GM23248 (cell line): ENCODE data around the gene PACS1. TPM values are rescaled to one million over a fixed set of nuclear protein-coding genes. Genes with fewer than 3 reads are reported as not detected.

ENCODE experiments used
- DNase-seq: peaks from one replicate; pipeline ENCODE4 v3.0.0-alpha.2; 2015
- H2AFZ ChIP-seq: fragments of 200-600 bp; sonication (generic); 2 replicates; pipeline ENCODE4 v1.6.1; 2016; ENCODE audit warnings: antibody characterized with exemption
- H3F3A ChIP-seq: fragments of 200-600 bp; sonication (generic); 2 replicates; pipeline ENCODE4 v1.6.1; 2016; ENCODE audit warnings: mild to moderate bottlenecking, antibody characterized with exemption, mixed run types; ENCODE audit not compliant: insufficient read depth
- H3K27ac ChIP-seq: fragments of 200-600 bp; sonication (generic); 2 replicates; pipeline ENCODE4 v1.5.1; 2016; ENCODE audit warnings: mild to moderate bottlenecking
- H3K27me3 ChIP-seq: fragments of 200-600 bp; sonication (generic); replicated peaks from 2 replicates; pipeline ENCODE4 v1.6.1; 2016; ENCODE audit warnings: mild to moderate bottlenecking; ENCODE audit not compliant: insufficient read depth
- H3K36me3 ChIP-seq: fragments of 200-600 bp; sonication (generic); 2 replicates; pipeline ENCODE4 v1.6.1; 2016; ENCODE audit warnings: low read depth, mild to moderate bottlenecking
- H3K4me1 ChIP-seq: fragments of 200-600 bp; sonication (generic); 2 replicates; pipeline ENCODE4 v1.6.1; 2016; ENCODE audit warnings: mild to moderate bottlenecking; ENCODE audit not compliant: insufficient read depth
- H3K4me2 ChIP-seq: fragments of 200-600 bp; sonication (generic); one replicate; pipeline ENCODE4 v1.6.1; 2016; ENCODE audit warnings: mild to moderate bottlenecking; ENCODE audit not compliant: unreplicated experiment
- H3K4me3 ChIP-seq: fragments of 200-600 bp; sonication (generic); 2 replicates; pipeline ENCODE4 v1.5.1; 2016; ENCODE audit warnings: mild to moderate bottlenecking
- H3K79me2 ChIP-seq: fragments of 200-600 bp; sonication (generic); 2 replicates; pipeline ENCODE4 v1.6.1; 2016; ENCODE audit warnings: mild to moderate bottlenecking; ENCODE audit not compliant: insufficient read depth
- H3K9ac ChIP-seq: fragments of 200-600 bp; sonication (generic); 2 replicates; pipeline ENCODE4 v1.6.1; 2016; ENCODE audit warnings: mild to moderate bottlenecking
- H3K9me2 ChIP-seq: fragments of 200-600 bp; sonication (generic); 2 replicates; pipeline ENCODE4 v1.6.1; 2016; ENCODE audit warnings: mixed run types, mild to moderate bottlenecking, moderate library complexity; ENCODE audit not compliant: insufficient read depth
- H3K9me3 ChIP-seq: fragments of 200-600 bp; sonication (generic); one replicate; pipeline ENCODE4 v1.6.1; 2017; ENCODE audit warnings: low read depth
- H4K20me1 ChIP-seq: fragments of 200-600 bp; sonication (generic); 2 replicates; pipeline ENCODE4 v1.6.0; 2016; ENCODE audit not compliant: insufficient read depth
- EZH2 ChIP-seq: fragments of 200-600 bp; sonication (generic); IDR thresholded peaks from 2 replicates; pipeline ENCODE4 v1.6.1; 2018; ENCODE audit warnings: antibody characterized with exemption, mild to moderate bottlenecking; ENCODE audit not compliant: insufficient read depth, poor library complexity, severe bottlenecking
- EZH2phosphoT487 ChIP-seq: fragments of 200-600 bp; sonication (generic); IDR thresholded peaks from 2 replicates; pipeline ENCODE4 v1.6.1; 2018; ENCODE audit warnings: antibody characterized with exemption, moderate library complexity, mild to moderate bottlenecking, low read depth; ENCODE audit not compliant: insufficient read depth
- WGBS, 2 experiments: methylation state at CpG; one replicate each; pipeline ENCODE4 v1.1.6; 2015 to 2017; ENCODE audit warnings: low lambda C conversion rate in 2 of 2, low coverage in 1 of 2; ENCODE audit errors: missing lambda C conversion rate in 2 of 2; 5-methylcytosine and 5-hydroxymethylcytosine counted together
- in situ Hi-C: fragments of 300-500 bp; cut with MboI; formaldehyde crosslinking; loops from 2 replicates; pipeline ENCODE4 v1.15.0; 2020
- polyA plus RNA-seq: library from polyadenylated mRNA; unstranded; fragments of >200 nt; fragmentation: Nextera tagmentation; extraction: Ambion mirVana; gene quantifications from 2 replicates; pipeline ENCODE4 v1.2.1, GENCODE V29; 2016
- total RNA-seq: library from RNA; depleted of rRNA; stranded (reverse); fragments of >200 nt; shearing (Covaris generic); gene quantifications from 2 replicates; pipeline ENCODE4 v1.2.3, GENCODE V29; 2014

PACS1 gene
- total and polyA plus RNA-seq, 2 experiments from 2014 or later: 33.2 to 48.9 TPM

GRCh38 chr11:66059966-66060680 lies 9.9 kb upstream of the PACS1 start:
- WGBS, 2 experiments: 72 to 73% methylated on average over 8 of the region's 8 CpGs
- Histone ChIP-seq H3K4me1 (no peaks in the 10 kb centered on the region), H3K4me2 (no peak overlapping the region), H3K27me3 (no peaks in the 10 kb centered on the region), H3K4me3 (no peak overlapping the region), H4K20me1 (no peaks in the 10 kb centered on the region), H2AFZ (no peak overlapping the region), H3K27ac (no peak overlapping the region), H3K36me3 (peaks cover 91% of the 10 kb centered on the region), H3K79me2 (peaks cover 97% of the 10 kb centered on the region), H3K9ac (no peak overlapping the region), H3K9me2 (no peaks in the 10 kb centered on the region), H3K9me3 (no peaks in the 10 kb centered on the region), H3F3A (peaks cover 64% of the 10 kb centered on the region)
- DNase-seq: no peak
- in situ Hi-C loops: no loop called here
- no peak for TF ChIP-seq EZH2
- TF ChIP-seq EZH2phosphoT487: no peak

DNA sequence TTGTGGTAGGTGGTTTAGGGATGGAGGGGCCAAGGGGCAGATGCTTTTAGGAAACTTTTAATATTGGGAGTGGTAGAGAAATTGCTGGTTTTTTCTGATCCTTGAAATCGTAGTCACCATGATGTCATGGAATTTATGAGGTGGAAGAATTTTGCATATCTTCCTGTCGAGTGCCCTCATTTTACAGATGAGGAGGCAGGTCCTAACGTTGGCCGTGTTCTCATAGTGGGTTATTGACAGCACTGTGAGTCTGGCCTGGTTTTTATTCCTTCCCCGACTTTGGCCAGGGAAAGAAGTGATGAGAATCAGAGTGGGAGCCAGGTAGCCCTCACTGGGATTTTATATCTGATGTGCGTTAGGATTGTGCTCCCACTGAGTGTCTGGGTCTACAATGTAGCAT lies 8.8 kb upstream of the PACS1 start:
- Histone ChIP-seq H4K20me1 (no peaks in the 10 kb centered on the region), H3F3A (peaks cover 67% of the 10 kb centered on the region), H3K4me3 (no peak overlapping the region), H3K9ac (no peak overlapping the region), H3K9me2 (no peaks in the 10 kb centered on the region), H3K36me3 (peaks cover 87% of the 10 kb centered on the region), H3K4me2 (no peak overlapping the region), H3K9me3 (no peaks in the 10 kb centered on the region), H3K79me2 (peaks cover 94% of the 10 kb centered on the region), H2AFZ (no peak overlapping the region), H3K4me1 (no peaks in the 10 kb centered on the region), H3K27ac (no peak overlapping the region), H3K27me3 (no peaks in the 10 kb centered on the region)
- TF ChIP-seq EZH2phosphoT487 (no peak), EZH2 (no peak)
- in situ Hi-C loops: no loop called here
- DNase-seq: no peak
- WGBS, 2 experiments: 66 to 70% methylated on average over 6 of the region's 6 CpGs

DNA sequence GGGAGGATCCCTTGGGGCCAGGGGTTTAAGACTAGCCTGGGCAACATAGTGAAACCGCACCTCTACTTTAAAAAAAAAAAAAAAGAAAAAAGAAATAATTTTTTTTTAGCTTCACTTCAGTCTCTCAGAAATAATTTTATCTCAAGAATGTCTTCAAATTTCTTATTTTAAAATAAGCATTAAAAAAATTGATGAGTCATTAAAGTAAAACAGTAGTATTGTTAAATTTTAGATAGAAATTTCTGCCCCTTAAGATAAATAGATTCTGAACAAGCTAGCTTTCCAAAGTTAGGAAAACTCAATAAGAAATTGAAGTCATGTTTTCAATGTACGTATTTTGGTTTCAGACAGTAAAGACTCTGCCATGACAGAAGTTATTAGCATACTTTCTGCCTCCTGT lies 7.7 kb upstream of the PACS1 start:
- in situ Hi-C loops: no loop called here
- H3K27me3 ChIP-seq: no peaks in the 10 kb centered on the region
- H2AFZ ChIP-seq: no peak overlapping the region
- H3K9me2 ChIP-seq: no peaks in the 10 kb centered on the region
- WGBS, 2 experiments: 98% methylated on average over 2 of the region's 2 CpGs
- H3K9me3 ChIP-seq: no peaks in the 10 kb centered on the region
- H3K4me2 ChIP-seq: no peak overlapping the region
- H3K79me2 ChIP-seq: peaks cover 88% of the 10 kb centered on the region
- no peak overlapping the region for H3K4me3 ChIP-seq
- no peaks in the 10 kb centered on the region for H4K20me1 ChIP-seq
- TF ChIP-seq EZH2 (no peak), EZH2phosphoT487 (no peak)
- peaks cover 77% of the 10 kb centered on the region for H3F3A ChIP-seq
- no peak for DNase-seq
- H3K27ac ChIP-seq: peak overlapping the region; percentile 13; the same call in 1 of the 2 replicates
- no peak overlapping the region for H3K9ac ChIP-seq
- H3K36me3 ChIP-seq: peaks cover 75% of the 10 kb centered on the region
- H3K4me1 ChIP-seq: no peaks in the 10 kb centered on the region

- TF ChIP-seq EZH2: no peak
- no peak for TF ChIP-seq EZH2phosphoT487
- peaks cover 73% of the 10 kb centered on the region for H3K79me2 ChIP-seq
- H3K4me3 ChIP-seq: no peak overlapping the region
- H3K4me1 ChIP-seq: peaks cover 5% of the 10 kb centered on the region
- no peaks in the 10 kb centered on the region for H3K9me3 ChIP-seq
- DNase-seq: no peak
- no peaks in the 10 kb centered on the region for H3K9me2 ChIP-seq
- H3K27me3 ChIP-seq: no peaks in the 10 kb centered on the region
- H2AFZ ChIP-seq: no peak overlapping the region
- WGBS, 2 experiments: 91 to 96% methylated on average over 2 of the region's 2 CpGs
- H3K9ac ChIP-seq: no peak overlapping the region
- no peak overlapping the region for H3K4me2 ChIP-seq
- in situ Hi-C loops: no loop called here
- H4K20me1 ChIP-seq: no peaks in the 10 kb centered on the region
- no peak overlapping the region for H3K27ac ChIP-seq
- peaks cover 75% of the 10 kb centered on the region for H3K36me3 ChIP-seq
- H3F3A ChIP-seq: peaks cover 85% of the 10 kb centered on the region
These were observed 6.2 kb upstream of the PACS1 start for GRCh38 chr11:66063900-66064299.
